Rectal smooth muscle tissue (tissue), 1 donor: ENCODE data around the gene E2F2.
"Not testable (repeated sequence)": the region's sequence is repeated elsewhere in the genome, so short reads cannot be mapped to it uniquely, and the experiment has no call there.

Source experiments
- H3K27ac ChIP-seq: one replicate; pipeline ENCODE4 v1.7.0; 2013; ENCODE audit warnings: low read depth, low read length, inconsistent platforms
- H3K27me3 ChIP-seq: one replicate; pipeline ENCODE4 v1.7.0; 2013; ENCODE audit warnings: low read length; ENCODE audit not compliant: control insufficient read depth, insufficient read depth
- H3K36me3 ChIP-seq: one replicate; pipeline ENCODE4 v1.7.0; 2013; ENCODE audit warnings: low read length; ENCODE audit not compliant: control insufficient read depth, insufficient read depth
- H3K4me1 ChIP-seq: one replicate; pipeline ENCODE4 v1.7.0; 2013; ENCODE audit warnings: low read length; ENCODE audit not compliant: control insufficient read depth, insufficient read depth
- H3K4me3 ChIP-seq: one replicate; pipeline ENCODE4 v1.7.0; 2013; ENCODE audit warnings: low read length
- H3K9ac ChIP-seq: one replicate; pipeline ENCODE4 v1.7.0; 2013; ENCODE audit warnings: low read length

The E2F2 gene

GRCh38 chr1:23524163-23524562 is 6.9 kb downstream of the E2F2 start:
- peak overlapping the region; percentile 19 for H3K4me3 ChIP-seq
- no peaks in the 10 kb centered on the region for H3K36me3 ChIP-seq
- no peak overlapping the region for H3K9ac ChIP-seq
- no peak overlapping the region for H3K27ac ChIP-seq
- no peaks in the 10 kb centered on the region for H3K4me1 ChIP-seq
- H3K27me3 ChIP-seq, result peaks cover 2% of the 10 kb centered on the region

GRCh38 chr1:23522244-23522982 is 8.6 kb downstream of the E2F2 start:
- Histone ChIP-seq H3K4me1 (no peaks in the 10 kb centered on the region), H3K27ac (no peak overlapping the region)

GRCh38 chr1:23521588-23521987 is 9.4 kb downstream of the E2F2 start:
- Histone ChIP-seq H3K9ac (no peak overlapping the region), H3K4me3 (no peak overlapping the region), H3K27ac (no peak overlapping the region), H3K4me1 (no peaks in the 10 kb centered on the region), H3K36me3 (peaks cover 3% of the 10 kb centered on the region), H3K27me3 (no peaks in the 10 kb centered on the region)

More at GRCh38 chr1:23522244-23522982, 8.6 kb downstream of the E2F2 start:
- Histone ChIP-seq H3K4me3 (no peak overlapping the region), H3K9ac (no peak overlapping the region), H3K36me3 (peaks cover 3% of the 10 kb centered on the region), H3K27me3 (peaks cover 2% of the 10 kb centered on the region)

- Histone ChIP-seq H3K27me3 (no peaks in the 10 kb centered on the region), H3K9ac (no peak overlapping the region), H3K27ac (no peak overlapping the region), H3K4me1 (no peaks in the 10 kb centered on the region), H3K4me3 (no peak overlapping the region), H3K36me3 (peaks cover 3% of the 10 kb centered on the region)
Observed at GRCh38 chr1:23517581-23517980, 13.5 kb downstream of the E2F2 start.

GRCh38 chr1:23515905-23516304 is 15.1 kb downstream of the E2F2 start:
- Histone ChIP-seq H3K4me3 (no peak overlapping the region), H3K27me3 (no peaks in the 10 kb centered on the region), H3K36me3 (peaks cover 3% of the 10 kb centered on the region), H3K4me1 (no peaks in the 10 kb centered on the region), H3K9ac (no peak overlapping the region), H3K27ac (no peak overlapping the region)

- peaks cover 3% of the 10 kb centered on the region for H3K36me3 ChIP-seq
- H3K27ac ChIP-seq, result no peak overlapping the region
- H3K9ac ChIP-seq, result no peak overlapping the region
- no peaks in the 10 kb centered on the region for H3K4me1 ChIP-seq
- H3K4me3 ChIP-seq, result no peak overlapping the region
- no peaks in the 10 kb centered on the region for H3K27me3 ChIP-seq
Observed at GRCh38 chr1:23514111-23514679, 16.8 kb downstream of the E2F2 start.

- Histone ChIP-seq H3K9ac (no peak overlapping the region), H3K4me1 (no peaks in the 10 kb centered on the region), H3K27me3 (no peaks in the 10 kb centered on the region), H3K4me3 (no peak overlapping the region), H3K27ac (no peak overlapping the region), H3K36me3 (no peaks in the 10 kb centered on the region)
Observed at GRCh38 chr1:23509896-23510295, 21.1 kb downstream of the E2F2 start.

GRCh38 chr1:23506376-23507107 is 24.5 kb downstream of the E2F2 start:
- H3K27ac ChIP-seq, result no peak overlapping the region
- no peaks in the 10 kb centered on the region for H3K4me1 ChIP-seq
- H3K27me3 ChIP-seq, result no peaks in the 10 kb centered on the region
- H3K36me3 ChIP-seq, result no peaks in the 10 kb centered on the region
- no peak overlapping the region for H3K4me3 ChIP-seq
- no peak overlapping the region for H3K9ac ChIP-seq

GRCh38 chr1:23505851-23506250 is 25.2 kb downstream of the E2F2 start:
- H3K27me3 ChIP-seq, result no peaks in the 10 kb centered on the region
- no peak overlapping the region for H3K27ac ChIP-seq

GRCh38 chr1:23504156-23504555 is 26.9 kb downstream of the E2F2 start:
- not testable (repeated sequence) for H3K27ac ChIP-seq, H3K27me3 ChIP-seq, H3K9ac ChIP-seq, H3K4me1 ChIP-seq, H3K36me3 ChIP-seq, H3K4me3 ChIP-seq

More at GRCh38 chr1:23505851-23506250, 25.2 kb downstream of the E2F2 start:
- H3K9ac ChIP-seq, result no peak overlapping the region
- H3K4me3 ChIP-seq, result no peak overlapping the region
- H3K4me1 ChIP-seq, result no peaks in the 10 kb centered on the region
- no peaks in the 10 kb centered on the region for H3K36me3 ChIP-seq

GRCh38 chr1:23502951-23503350 is 28.1 kb downstream of the E2F2 start:
- Histone ChIP-seq H3K27me3 (no peaks in the 10 kb centered on the region), H3K9ac (no peak overlapping the region), H3K4me3 (no peak overlapping the region), H3K36me3 (no peaks in the 10 kb centered on the region), H3K27ac (no peak overlapping the region), H3K4me1 (no peaks in the 10 kb centered on the region)

GRCh38 chr1:23500466-23500865 is 30.6 kb downstream of the E2F2 start:
- no peaks in the 10 kb centered on the region for H3K36me3 ChIP-seq
- no peak overlapping the region for H3K4me3 ChIP-seq
- H3K27ac ChIP-seq, result no peak overlapping the region
- no peak overlapping the region for H3K9ac ChIP-seq
- no peaks in the 10 kb centered on the region for H3K4me1 ChIP-seq
- no peaks in the 10 kb centered on the region for H3K27me3 ChIP-seq
